ENCODE measurements around the gene NFYA.
A peak's percentile ranks its signal among the peaks of the same experiment; 100 is the strongest.
"Not testable (repeated sequence)": the region's sequence is repeated elsewhere in the genome, so short reads cannot be mapped to it uniquely, and the experiment has no call there.

Gene NFYA

DNA sequence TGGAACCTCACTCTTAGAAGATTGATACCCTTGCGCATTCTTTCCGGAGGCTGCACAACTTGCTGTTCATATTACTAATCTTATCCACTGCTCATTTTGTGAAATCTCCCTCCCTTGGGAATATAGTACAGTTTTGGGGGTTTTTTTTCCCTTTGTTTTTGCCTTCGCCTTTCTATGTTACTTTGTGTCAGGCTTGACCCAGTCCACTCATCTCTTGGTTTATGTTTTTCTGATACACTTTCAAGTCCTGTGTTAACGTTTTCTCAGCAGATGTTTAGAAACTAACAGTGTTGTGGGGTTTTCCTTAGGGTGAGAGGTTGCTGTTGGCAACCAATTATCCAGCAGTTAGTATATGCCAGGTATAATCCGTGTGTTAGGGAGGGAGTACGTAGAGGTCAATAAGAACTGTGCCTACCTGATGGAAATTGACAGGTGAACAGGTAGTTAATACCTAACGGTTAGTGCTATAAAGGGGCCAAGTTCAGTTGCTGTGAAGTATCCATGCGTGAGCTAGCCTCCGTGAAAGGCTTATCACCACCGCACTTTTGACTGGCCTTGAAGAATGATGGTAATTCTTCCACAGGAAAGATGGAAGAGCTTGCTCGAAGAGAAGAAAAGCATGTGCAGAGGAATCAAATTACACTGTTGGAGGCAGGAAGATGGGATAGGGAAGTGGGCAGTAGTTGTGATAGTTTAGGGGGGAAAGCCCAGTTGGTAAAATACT lies 1.4 kb downstream of the NFYA start:
- no peak for DNase-seq (ENCODE audit: low spot score)

GRCh38 chr6:41074692-41075436 lies 2.1 kb downstream of the NFYA start:
- no peak for DNase-seq (ENCODE audit: low spot score)

DNA sequence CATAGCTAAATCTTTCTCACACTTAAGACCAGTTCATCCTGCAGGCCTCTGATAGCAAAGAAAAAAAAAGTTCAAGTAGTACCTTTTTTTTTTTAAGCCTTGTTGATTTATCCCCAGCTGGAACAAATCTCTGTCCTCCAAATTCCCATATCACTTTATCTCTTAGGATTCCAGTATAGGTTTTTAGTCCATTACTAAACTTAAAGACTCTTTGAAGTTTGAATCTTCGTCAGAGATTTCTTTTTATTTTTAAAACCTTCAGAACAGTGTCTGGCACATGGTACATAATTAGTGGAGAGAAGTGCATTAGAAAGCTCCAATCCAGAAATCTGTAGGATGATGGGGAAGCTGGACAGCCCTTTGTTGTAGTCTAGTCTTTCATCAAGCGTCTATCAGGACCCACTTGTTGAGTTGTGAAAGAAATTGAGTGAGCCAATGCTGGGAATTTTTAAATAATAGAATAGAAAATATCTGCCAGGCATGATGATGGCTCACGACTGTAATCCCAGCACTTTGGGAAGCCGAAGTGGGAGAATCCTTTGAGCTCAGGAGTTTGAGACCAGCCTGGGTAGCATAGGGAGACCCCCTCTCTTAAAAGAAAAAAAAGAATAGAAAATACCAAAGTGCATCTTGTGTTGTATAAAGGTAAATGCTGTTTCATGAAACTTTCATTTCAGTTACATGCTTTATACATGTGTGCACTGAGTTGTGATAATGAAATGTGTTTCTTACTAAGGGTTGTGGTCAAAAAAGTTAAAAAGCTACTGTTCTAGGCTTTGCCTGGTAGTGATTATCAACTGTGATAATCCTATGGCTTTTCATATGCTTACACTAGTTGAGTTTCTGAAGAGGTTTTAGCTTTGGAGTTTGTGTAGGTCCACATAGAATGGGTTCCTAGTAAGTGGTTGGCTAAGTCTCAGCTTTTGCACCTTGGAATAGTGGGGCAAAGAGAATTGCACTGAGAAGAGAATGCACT lies 3.2 kb downstream of the NFYA start:
- DNase-seq (ENCODE audit: low spot score): no peak

DNA sequence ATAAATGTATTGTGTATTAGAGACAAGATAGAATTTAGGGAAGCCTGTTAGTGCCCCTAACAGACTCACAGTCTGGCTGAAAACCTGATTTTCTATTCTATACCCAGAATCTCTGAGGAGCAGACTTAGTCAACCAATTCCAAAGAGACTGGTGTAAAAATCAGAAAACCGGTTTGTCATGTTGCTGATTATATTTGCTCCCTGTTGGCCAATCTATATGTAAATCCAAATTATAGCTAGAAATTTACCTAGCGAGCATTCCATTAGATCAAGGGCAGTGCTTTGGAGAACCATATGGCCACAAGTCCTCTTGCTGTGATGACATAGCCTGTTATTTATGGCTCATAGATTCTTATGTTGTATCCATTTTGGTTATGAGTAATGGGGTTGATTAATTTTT lies 4.8 kb downstream of the NFYA start:
- no peak for DNase-seq (ENCODE audit: low spot score)

- DNase-seq (ENCODE audit: low spot score): no peak
These were observed 5.3 kb downstream of the NFYA start for GRCh38 chr6:41078101-41078500.

GRCh38 chr6:41079080-41079479 lies 6.3 kb downstream of the NFYA start:
- DNase-seq (ENCODE audit: low spot score): no peak

- no peak for DNase-seq (ENCODE audit: low spot score)
These were observed 7.8 kb downstream of the NFYA start for GRCh38 chr6:41080621-41081020.

GRCh38 chr6:41083072-41083471 lies 10.3 kb downstream of the NFYA start:
- DNase-seq (ENCODE audit: low spot score): no peak

GRCh38 chr6:41085182-41085581 lies 12.4 kb downstream of the NFYA start:
- no peak for DNase-seq (ENCODE audit: low spot score)

- DNase-seq (ENCODE audit: low spot score): no peak
These were observed 15.7 kb downstream of the NFYA start for GRCh38 chr6:41088451-41088850.

- DNase-seq (ENCODE audit: low spot score): no peak
These were observed 18.3 kb downstream of the NFYA start for GRCh38 chr6:41090841-41091761.

DNA sequence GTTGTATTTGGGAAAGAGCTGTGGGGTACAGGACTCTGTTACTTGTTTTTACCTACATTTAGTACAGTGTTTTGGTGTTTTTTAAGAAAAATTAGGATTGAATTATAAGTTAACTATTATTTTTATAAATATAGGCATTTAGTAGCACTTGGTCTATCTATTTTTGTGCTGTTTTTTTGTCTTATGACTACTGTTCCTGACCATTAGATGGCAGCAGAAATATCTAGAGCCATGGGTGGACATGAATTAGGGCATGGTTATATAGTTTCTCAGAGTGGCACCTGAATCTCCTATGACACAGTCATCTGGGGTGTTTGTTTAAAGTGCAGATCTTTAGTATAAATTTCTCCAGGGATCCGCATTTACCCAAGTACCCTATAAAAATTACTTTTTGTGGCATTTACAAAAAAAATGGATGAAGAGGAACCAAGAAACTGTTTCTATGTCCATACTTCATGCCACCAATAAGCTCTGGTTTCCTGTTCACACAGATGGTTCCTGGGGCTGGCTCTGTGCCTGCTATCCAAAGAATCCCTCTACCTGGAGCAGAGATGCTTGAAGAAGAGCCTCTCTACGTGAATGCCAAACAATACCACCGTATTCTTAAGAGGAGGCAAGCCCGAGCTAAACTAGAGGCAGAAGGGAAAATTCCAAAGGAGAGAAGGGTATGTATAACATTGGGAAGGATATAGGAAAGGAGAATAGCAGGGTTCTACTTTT lies 19.8 kb downstream of the NFYA start:
- peak; percentile 30 for DNase-seq (ENCODE audit: low spot score)

- DNase-seq (ENCODE audit: low spot score): no peak
These were observed 21.0 kb downstream of the NFYA start for GRCh38 chr6:41093729-41094128.

GRCh38 chr6:41097467-41098090 lies 24.8 kb downstream of the NFYA start:
- DNase-seq (ENCODE audit: low spot score): peak; percentile 43

DNA sequence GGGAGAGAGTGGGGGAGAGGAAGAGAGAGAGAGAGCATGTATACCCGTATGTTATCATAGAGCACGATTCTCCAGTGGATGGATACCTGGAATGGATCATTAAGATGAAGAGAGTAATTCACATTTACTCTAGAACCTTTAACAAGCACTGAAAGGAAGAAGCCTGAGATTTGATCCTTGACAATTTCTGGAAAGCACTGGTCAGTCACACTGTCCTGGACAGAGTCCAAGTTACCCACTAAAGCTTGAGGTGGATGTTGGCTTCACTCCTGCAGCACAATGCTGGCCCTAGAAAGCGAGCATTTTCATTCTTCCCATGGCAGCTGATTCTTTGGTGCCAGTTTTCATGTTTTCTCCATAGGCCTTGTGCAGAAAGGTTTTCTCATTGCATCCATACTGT lies 25.6 kb downstream of the NFYA start:
- no peak for DNase-seq (ENCODE audit: low spot score)

DNA sequence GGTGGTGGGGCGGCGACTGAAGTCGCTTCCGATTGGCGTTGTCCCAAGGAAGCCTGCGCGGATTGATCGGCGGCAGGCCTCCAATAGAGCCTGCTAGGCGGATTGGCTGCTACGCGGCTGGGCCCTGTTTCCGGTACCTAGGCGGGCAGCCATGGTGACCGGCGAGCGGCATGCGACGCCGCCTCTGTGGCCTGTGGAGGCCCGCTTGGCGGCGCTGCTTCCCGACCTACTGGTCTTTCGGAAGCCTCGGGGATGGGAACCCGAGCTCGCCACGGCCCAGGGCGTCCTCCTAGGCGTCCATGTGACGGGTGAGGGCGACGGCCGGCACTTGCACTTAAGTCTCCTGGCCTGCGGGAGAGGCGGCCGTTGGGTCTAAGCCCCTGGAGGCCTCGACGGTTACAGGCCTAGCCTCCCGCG lies 28.1 kb downstream of the NFYA start:
- DNase-seq (ENCODE audit: low spot score): no peak

DNA sequence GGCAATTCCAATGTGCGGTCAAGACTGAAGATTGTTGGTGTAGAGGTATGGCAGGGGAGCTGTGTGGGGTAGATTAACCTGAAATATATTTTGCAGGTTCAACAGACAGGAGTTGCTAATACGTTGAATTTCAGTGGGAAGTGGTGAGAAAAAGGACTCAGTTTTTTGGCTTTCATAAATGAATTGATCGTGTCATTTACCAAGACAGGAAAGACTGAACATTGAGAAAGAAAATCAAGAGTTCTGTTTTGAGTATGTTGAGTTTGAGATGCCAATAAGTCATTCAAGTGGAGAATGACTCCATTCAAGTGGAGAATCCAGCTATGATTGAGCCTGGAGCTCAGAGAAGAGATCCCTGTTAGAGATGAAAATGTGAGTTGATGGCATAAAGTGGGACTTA lies 31.1 kb downstream of the NFYA start:
- DNase-seq (ENCODE audit: low spot score): no peak

DNA sequence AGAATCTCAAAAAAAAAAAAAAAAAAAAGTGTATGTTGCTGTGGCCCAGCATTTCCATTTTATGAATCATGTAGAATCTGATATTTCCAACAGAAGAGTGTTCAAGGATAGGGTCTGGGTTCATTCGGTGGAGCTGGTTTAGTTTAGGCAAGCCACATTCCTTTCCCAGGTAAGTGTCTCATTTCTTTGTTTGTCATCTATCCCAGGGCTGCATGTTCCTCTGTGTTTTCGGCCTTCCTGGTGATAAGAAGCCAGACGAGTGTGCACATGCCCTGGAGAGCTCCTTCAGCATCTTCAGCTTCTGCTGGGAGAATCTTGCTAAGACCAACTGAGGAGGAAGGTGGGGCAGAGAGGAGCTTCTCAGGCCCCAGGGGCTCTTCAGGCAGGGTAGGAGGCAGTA lies 38.2 kb downstream of the NFYA start:
- DNase-seq (ENCODE audit: low spot score): no peak

DNA sequence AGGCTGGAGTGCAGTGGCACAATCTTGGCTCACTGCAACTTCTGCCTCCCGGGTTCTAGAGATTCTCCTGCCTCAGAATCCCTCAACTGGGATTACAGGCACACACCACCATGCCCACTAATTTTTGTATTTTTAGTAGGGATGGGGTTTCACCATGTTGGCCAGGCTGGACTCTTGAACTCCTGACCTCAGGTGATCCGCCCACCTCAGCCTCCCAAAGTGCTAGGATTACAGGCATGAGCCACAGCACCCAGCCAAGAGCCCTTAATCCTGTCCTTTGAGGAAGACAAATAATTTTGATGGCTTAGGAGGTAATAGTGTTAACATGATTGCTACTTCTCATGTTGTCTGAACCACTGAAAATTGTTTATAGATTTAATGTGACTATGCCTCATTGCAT lies 42.3 kb downstream of the NFYA start:
- not testable (repeated sequence) for DNase-seq (ENCODE audit: low spot score)

DNA sequence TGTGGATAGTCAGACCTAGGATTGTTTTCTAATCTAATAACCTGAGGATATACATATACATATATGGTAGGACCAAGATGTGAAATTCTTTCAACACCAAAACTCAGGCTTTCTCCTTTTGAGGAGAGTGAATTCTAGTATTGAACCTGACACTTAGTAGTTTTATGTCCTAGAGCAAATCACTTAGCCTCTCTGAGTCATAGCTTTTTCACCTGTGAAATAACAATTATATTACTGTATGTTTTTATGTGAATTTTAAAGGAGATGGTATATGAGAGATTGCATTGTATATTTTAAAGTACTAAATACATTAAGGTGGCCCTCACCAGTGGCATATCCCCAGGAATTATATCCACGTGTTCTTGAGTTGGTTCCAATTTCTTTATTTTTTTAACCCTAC lies 46.7 kb downstream of the NFYA start:
- no peak for DNase-seq (ENCODE audit: low spot score)
